Measurements from ENCODE around the gene ZIC1.

ZIC1 gene

DNA sequence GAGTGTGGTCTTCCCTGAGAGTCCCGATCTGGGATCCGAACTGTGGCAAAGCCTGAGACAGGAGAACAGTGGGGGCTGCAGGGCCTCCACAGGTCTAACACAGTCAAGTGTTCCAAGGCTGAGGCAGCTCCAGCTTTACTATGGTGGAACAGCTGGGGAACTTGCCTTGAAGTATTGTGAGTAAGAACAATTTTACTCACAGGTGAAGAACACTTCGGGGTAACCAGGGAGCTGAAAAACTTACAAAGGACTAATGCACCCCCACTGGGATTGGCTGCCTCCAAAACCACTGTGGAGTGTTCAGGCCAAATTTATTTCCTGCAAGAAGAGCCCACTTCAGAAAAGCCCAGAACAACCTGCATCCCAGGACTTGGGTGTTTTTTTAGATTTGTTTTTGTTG, 28.2 kb upstream of the ZIC1 start:
- DNase-seq, result no peak

DNA sequence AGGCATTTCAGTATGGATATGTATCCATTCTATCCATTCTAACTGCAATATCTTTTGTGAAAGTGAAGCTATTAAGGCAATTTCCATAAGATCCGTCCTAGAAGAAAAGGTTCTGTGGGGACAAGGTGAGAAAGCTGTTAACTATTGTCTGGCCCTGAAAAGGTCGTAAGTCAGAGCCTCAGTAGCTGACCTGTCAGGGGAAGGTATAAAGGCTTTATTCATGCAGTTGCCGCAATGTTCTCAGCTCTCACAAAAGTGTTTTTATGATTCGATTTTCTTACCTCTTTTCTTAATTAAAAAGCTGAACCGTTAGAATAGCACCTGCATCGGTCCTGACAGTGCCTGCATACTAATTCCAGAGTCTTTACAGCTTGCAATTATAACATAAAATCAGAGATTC, 27.6 kb upstream of the ZIC1 start:
- no peak for DNase-seq

DNA sequence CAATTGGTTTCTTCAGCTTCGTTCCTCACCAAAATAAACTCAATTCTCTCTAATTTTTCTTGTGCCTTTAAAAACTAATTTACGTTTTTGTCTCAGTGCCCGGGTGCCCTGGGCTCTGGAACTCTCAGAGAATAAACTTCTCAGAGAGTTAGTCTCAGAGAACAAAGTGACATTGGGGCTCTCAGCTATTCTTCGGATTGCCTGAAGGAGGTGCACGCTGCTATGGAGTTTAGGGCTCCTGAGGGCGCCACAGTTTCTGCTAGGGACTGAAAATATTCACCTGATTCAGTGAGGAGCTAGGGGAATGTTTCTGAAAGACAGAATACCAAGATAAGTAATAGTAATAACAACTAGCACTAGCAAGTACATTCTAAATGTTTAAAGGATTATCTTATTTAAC, 25.5 kb upstream of the ZIC1 start:
- DNase-seq, result no peak

DNA sequence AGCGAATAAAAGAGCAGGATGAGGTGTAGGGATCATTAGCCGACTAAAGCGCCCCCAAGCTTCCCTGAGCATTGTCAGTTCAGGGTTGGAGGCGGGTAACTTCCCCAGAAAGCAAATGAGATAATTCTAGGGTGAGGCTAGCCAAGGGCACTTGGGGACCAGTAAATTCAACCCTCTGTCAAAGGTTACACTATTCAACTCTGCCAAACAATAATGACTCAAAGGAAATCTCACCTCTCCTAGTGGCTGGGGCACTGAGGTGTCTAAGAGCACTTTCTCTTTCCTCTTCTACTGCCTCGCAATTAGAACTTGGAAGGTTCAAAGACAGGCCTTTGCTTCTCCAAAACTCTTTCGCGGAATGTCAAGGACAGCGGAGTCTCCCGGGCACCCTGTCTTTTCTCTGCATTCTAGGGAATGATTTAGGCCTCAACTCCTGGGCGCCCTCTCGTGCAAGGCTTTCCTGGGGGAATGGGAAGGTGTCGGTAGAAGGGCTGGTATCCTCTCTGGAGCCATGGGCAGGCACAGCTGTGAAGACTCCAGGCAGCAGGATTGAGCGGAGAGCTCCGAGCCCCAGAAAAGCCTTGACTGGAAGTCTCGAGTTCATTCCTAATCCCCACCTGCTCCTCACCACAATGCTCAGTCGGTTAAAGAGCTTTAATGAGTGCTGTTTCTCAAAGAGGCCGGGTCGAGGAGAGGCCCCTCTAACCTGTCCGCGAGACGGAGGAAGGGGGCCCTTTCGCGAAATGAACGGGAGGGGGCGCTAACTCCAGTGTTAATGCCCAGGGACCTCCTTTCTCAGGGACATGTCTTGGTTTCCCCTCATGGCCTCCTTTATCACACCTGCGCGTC, 24.7 kb upstream of the ZIC1 start:
- DNase-seq, result no peak

DNA sequence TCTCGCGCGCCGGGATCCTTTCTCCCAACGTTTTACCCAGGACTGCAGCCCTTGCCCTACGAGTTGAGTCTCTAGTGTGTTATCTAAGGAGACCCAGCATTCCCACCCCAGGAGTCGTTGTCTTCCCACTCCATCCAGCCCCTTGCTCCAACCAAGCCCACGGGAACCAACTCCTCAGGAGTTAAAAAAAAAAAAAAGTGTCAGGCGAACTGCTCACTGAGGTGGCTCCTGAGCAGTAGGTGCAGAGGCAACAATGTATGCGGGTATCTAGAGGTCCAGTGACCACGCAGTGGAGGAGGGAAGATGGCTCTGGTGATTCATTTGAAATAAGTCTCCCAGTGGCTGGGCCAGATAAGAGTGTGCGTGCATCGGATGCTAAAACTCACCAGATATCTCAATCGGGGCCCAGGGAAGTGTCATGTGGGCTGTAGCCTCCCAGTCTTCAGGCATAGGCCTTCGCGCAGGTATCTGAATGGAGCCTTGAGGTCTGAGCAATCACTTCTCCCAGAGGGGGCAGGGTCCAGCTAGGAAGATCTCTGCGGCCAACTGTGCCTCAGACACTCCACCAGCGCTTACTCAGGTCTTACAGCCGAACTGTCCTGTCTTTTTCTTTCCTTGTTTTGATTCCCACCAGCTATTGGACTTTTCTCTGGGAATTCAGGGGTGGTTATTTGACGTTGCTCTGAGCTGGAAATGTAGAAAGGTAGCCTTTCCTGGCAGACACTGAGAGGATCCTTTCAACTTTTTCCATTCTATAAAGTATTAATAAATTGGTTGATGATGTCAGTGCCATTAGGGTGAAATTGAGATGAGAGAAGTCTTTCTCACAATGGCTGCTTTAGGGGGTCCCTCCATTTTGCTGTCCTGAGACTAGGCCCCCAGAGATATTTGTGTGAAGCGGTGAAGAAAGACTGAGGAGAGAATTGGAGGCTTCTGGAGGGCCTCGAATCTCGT, 23.8 kb upstream of the ZIC1 start:
- DNase-seq, result no peak

DNA sequence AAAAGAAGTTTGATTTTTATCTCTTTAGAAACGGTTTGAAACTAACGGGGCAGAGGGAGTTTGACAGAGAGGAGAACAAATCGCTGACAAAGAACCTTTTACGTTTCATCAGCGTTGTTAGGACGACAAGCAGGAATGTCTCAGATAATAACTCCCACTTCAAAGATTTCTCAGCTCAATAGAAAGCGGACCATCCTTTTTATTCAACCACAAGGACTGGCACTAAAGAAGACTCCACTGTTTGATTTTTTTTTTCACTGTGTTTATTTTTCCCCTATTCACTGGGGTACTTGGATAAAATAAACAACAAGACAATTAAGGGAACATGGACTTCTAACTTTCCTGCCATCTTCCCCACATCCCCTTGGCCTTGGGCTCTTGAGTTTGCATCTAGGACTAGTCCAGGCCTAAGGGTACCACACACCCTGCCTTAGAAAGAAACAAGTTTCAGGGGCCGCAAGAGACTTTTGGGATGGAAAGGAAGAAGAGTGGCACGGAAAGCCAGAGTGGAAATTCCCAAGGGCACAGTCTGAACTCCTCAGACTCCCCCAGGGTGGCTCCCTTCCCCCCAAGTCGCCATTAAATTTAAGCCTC, 21.8 kb upstream of the ZIC1 start:
- DNase-seq, result no peak

DNA sequence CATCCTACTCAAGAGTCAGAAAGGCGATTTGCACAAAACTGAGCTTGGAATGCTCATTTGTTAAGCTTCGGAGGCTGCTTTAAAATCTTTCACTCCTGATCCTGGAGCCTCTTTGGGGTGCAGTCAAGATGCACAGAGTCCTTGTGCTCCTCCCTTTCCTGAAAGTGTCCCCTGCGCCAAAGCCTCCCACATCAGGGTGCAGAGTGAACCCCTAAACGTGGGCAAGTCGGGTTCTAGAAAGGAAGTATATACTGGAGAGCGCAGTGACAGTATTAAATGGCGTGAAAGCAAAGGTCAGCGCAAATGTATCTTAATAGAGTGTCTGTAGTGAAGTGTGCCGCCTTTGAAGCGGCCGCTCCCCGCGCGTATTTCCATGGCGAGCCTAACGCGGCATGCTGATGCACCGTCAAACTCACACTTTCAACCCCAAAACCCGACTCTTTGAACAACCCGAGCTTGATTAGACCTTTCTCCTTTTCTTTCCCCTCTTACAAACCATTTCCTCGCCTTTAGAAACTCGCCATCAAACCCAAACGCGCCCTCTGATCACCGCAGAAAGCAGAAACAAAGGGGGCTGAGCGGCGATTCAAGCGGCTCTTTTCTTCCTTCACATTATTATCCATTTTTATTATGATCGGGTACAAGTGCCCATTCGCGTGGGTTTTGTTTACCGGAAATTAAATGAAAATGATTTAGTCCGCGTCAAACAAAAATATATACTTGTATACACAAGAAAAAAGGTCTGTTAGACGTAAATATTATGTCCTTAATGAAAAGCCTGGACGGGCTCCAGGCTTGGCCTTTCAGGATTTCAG, 21.1 kb upstream of the ZIC1 start:
- no peak for DNase-seq

DNA sequence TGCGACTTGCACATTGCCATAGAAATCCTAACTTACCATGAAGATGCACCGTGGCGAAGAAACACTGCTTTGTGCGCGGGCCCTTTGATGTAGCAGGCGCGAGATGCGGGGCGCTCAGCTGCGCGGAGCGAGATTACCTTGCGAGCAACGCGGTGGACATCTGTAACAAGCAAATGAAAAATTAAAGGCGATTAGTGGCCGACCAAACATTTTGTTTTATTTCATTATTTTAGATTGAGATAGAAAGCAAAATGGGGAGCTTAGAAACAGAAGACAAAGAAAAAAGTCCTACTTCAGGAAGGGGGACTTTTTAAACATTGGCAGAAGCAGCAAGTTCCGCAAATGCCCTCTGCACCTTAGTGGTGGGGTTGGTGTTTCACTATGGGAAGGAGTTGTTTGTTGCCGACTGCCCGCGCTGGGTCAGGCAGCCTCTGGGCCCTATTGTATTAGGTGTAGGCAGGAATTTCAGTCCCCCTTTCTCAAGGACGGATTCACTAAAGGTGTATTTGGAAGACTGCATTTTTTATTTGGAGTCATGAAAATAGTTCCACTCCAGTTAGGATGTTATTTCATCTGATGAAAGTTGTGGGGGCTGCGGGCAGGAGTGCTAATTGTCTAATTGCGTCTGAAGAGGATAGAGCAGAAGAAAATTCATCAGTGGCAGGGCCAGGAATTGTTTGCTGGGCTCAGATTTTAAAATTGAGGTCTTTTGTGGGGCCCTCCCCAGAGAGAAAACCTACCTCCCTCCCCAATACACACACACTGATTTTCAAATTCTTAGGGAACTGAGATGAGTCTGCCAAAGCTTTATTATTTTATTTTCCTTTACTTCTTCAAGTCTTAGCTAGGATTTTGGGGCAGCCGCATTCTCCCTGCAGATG, 20.2 kb upstream of the ZIC1 start:
- DNase-seq, result no peak

DNA sequence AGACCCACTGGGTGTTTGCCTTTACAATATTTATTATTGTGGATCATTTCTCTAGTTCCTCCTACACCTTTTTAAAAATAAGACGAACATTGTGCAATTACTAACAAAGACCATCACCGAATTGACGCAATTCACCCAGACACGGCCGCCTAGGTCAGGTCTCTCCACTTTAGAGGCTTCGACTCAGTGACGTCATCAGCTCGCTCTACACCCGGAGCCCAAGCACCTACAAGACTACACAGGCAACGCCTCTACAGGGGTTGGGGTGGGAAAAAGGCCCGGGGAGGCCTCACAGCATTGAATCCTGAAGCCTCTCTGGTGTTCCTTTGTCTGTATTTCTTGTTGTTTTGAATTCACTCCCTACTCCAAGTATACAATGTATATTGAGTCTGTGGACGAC, 19.4 kb upstream of the ZIC1 start:
- no peak for DNase-seq

DNA sequence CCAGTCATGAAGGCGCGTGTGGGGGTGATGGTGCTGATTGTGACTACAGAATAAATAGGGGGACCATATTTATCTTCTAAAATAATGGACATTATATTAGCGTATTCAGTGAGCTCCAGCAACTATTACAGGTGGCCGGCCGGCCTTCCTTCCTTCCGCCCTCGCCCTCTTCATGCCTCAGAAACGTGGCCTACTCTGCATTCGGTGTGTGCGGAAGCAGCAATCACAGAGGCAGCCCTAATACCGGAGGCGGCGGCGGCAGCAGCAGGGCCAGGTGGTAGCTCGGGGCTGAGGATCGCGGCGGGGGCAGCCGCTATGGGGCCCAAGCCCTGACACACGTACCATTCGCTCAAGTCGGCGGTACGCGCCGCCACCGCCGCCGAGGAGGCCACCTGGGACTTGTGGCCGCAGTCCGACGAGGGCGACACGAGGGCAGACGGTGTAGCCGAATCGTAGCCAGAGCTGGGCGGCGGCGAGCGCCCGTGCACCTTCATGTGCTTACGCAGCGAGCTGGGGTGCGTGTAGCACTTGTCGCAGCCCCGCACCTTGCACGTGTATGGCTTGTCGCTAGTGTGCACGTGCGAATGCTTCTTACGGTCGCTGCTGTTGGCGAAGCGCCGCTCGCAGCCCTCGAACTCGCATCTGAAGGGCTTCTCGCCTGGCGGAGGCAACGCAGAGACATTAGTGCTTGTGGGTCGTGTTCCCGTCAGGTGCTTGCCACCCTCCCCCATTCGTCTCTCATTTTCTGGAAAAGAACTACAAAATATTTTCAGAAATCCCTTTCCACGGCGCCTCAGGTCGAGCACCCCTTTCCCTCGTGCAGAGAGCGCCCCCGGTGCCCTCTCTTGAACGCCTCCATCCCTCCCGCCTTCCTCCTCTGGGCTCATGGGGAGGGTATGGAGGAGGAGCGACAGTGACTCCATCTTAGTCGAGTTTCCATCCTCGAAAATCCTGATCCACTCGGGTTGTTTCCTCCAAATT, 18.3 kb upstream of the ZIC1 start:
- no peak for DNase-seq

DNA sequence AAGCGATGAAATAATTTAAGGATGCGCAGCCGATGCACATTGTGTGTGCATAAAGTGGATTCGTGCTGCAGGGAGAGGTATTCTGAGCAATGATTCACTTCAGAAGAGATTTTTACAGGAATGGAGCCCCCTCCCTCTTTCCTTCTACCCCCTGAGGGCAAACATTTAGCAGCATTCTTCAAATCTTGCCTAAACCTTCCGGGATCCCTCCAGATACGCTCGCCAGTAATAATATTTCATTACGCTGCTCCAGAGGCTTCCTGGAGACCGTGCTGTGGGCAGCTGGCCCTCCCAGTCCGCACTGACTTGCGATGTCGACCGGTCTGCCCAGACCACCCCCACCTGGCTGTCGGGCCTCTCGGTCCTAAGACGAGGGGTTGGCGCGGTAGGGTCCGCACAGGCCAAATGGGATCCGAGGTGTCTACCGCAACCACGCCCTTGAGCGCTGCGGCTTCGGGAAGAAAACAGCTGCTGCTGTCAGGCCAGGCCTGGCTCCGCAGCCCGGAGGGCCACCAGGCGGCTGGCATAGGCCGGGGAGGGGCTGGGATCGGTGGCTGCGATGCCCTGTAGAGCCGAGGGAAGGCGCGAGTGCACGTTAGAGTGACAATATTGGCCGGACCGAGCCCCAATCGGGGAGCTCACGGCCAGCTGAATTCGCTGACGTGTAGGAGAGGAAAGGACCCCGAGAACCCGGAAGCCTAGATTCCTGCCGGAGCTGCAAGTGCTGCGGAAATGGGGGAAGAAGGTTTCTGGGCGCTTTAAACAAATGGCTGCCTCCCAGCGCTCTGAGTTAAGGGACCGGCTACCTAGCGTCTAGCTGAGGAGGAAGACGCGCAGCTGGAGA, 17.2 kb upstream of the ZIC1 start:
- DNase-seq, result no peak

DNA sequence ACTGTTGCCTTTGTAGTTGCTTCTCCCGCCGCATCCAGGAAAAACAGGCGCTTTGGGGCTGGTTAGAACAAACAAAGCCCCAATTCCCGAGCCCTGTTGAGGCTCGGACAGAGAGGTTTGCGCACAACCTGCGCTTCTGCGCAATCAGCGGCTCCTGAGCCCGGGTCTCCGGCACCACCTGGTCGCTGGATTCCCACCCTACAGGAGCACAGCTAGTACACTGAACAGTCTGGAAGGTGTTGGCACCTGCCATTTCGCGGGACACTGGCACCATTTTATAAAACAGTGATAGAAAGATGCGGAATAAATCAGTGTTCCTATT, 16.6 kb upstream of the ZIC1 start:
- DNase-seq, result no peak

DNA sequence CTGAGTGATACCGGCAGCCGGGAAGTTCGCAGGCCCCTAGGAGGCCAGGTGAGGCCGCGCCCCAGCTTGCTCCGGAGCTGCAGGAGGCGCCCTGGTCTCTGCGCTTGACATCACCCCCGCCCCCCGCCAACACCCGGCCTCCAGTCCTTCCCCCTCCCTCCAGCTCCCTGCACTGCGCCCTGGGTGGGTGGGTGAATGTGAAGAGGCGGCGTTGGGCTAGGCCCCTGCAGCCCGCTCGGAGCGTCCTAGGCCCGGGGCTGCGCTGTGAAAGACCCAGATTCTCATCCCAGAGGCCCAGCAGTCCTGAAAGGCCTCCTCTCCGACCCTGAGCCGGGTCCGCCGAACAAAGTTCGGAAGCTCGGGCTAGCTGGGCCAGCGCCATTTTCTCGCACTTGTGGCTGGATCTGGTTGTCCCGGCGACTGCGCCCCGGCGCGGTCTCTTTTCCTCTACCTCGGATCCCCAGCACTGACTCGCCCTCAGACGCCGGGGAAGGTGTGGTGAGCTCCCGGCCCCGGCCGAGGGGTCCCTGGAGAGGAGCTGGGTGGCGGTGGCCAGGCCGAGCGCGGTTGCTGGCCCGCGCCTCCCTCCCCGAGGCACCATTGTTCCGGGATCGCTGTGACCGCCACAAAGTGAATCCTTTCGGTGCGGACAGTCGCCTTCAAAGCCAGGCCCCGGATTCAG, 15.8 kb upstream of the ZIC1 start:
- DNase-seq, result no peak

DNA sequence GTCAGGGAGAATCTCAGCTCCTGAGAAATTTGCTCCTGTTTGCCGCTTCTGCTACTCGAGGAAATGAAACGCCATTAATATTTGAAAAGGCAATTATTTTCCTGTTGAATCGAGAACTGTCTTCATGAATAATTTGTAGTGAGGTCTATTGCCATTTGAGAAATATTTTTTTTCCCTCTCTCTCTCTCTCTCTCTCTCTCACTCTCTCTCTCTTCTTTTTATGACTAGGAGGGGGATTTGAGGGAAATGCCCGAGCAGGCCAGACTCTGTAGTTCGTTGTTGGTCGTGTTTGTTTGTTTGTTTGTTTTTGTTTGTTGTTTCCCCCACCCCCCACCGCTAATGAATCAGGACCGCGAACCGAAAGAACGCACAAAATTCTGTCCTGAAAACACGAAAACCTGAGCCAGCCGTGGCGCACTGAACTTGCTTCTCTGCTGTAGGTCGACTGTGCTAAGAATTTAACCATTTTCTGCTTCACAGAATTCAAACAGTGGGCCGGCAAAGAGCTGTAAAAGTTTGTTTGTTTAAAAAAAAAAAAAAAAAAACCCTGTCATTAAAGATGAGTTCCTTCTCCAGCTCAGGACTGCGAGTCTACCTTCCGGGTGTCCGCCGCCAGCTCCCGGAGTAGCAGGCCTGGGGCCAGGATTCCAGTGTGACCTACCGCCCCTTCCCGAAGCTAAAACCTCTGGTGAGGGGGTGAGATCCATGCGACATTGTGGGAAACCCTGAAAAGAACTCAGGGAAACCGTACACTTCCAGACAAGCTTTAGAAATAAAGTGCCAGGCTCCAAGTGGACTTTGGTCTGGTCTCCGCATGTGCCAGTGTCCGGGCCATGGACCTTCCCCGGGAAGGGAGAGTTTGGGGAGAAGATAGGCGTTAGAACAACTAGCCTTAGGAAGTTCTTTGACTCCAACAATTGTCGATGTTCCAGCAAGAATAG, 15.0 kb upstream of the ZIC1 start:
- no peak for DNase-seq

DNA sequence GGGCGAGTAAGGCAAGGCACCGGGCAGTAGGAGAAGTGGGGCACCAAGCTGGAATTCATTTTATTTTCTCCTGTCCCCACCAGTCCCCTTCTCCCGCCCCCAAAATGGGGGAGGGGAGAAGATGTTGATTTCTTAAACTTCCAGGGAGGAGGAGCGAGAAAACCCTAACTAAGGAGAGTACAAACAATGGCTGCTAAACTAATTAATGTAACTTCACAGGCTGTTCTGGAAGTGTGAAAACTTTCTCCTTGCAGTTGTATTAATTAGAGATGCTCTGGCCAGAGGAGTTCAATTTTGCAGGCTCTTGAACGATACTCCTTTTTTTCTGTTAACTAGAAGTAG, 14.3 kb upstream of the ZIC1 start:
- no peak for DNase-seq

DNA sequence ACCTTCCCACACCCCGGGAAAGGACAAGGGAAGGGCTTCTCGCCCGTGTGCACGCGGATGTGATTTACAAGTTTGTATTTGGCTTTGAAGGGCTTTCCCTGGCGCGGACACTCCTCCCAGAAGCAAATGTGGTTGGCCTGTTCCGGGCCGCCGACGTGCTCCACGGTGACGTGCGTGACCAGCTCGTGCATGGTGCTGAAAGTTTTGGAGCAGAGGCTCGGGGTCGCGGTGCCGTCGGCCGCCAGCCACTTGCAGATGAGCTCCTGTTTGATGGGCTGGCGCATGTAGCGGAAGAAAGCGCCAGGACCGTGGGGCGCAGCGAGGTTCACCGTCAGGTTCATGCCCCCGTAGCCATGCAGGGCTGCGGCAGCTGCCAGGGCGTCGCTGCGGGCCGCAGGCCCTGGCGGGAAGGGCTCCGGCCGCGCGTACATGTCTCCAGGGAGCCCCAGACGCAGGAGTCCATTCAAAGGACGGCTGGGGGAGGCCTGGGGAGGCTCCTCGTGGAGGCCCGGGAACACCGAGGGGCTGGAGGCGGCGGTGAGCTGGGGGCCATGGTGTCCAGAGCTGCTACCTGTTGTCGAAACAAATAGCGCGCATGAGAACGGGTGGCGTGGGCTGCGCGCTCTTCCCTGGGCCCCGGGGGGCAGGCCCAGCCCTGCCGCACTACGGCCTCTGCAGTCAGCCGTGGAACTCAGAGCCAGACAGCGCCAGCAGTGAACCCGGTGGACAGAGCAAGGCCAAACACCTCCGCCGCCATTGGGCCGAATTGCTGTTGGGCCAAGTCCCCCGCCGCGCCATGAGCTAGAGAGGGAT, 13.1 kb upstream of the ZIC1 start:
- no peak for DNase-seq

DNA sequence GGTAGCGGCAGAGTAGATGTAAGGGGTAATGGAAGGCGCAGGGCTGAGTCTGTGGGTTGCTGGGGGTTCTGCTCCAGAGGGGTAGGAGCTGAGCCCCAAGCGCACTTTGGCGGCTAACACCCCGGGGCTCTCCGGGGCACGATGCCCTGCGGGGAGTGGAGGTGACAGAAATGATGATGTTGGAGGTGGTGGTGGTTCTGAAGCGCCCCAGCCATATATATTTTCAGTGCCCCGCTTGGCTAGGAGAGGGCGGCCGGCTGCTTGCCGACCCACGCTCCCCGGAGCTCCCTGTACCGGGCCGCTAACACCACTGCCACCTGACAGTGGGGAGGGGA, 12.5 kb upstream of the ZIC1 start:
- DNase-seq, result no peak

Measured in stimulated activated CD4-positive, alpha-beta T cell treated with anti-CD3 and anti-CD28 coated beads, Interleukin-4, amount 100 ng/mL, for 4 hours (primary cell).